Keratinocyte (primary cell): ENCODE measurements around the gene SLC1A5. TPM values are rescaled to one million over a fixed set of nuclear protein-coding genes. Genes with fewer than 3 reads are reported as not detected.
"Not testable (repeated sequence)": the region's sequence is repeated elsewhere in the genome, so short reads cannot be mapped to it uniquely, and the experiment has no call there.

Experiments
- DNase-seq: peaks from one replicate; pipeline ENCODE4 v3.0.0-alpha.2; 2011; ENCODE audit warnings: low read depth, missing footprints, low spot score
- FAIRE-seq: peaks from 2 replicates; lab custom pipeline; 2011; peaks lifted over from hg19 to GRCh38; lab: Jason Lieb, UNC
- H2AFZ ChIP-seq: 2 replicates; pipeline ENCODE4 v1.6.0; 2012; ENCODE audit warnings: low read length, control low read depth, inconsistent platforms; ENCODE audit not compliant: control insufficient read depth
- H3K27ac ChIP-seq: 2 replicates; pipeline ENCODE4 v1.5.1; 2011; ENCODE audit warnings: low read length; ENCODE audit not compliant: control insufficient read depth, insufficient read depth
- H3K27me3 ChIP-seq: 3 replicates; pipeline ENCODE4 v1.6.0; 2011; ENCODE audit warnings: low read length; ENCODE audit not compliant: control insufficient read depth, insufficient read depth; ENCODE audit errors: extremely low read depth
- H3K36me3 ChIP-seq, 2 experiments: 2 replicates in 1 of 2; 3 replicates in 1 of 2; pipeline ENCODE4 v1.5.1; 2011; ENCODE audit warnings: low read length in 2 of 2, mild to moderate bottlenecking in 1 of 2; ENCODE audit not compliant: control insufficient read depth in 2 of 2, insufficient read depth in 2 of 2; ENCODE audit errors: extremely low read depth in 1 of 2
- H3K4me1 ChIP-seq: 3 replicates; pipeline ENCODE4 v1.5.1; 2011; ENCODE audit warnings: low read length; ENCODE audit not compliant: control insufficient read depth, insufficient read depth; ENCODE audit errors: extremely low read depth
- H3K4me2 ChIP-seq: 3 replicates; pipeline ENCODE4 v1.6.0; 2011; ENCODE audit warnings: low read depth, low read length; ENCODE audit not compliant: control insufficient read depth, insufficient read depth; ENCODE audit errors: extremely low read depth
- H3K4me3 ChIP-seq, 3 experiments: fragments of 200-600 bp in 1 of 3; sonication (generic) in 1 of 3; 2 replicates in 2 of 3; 3 replicates in 1 of 3; pipeline ENCODE4 v1.5.1; 2011 to 2016; ENCODE audit warnings: low read length in 3 of 3, mild to moderate bottlenecking in 3 of 3, control low read depth in 2 of 3, inconsistent platforms in 1 of 3, low read depth in 1 of 3, mixed read lengths in 1 of 3, mixed run types in 1 of 3, moderate library complexity in 1 of 3; ENCODE audit not compliant: control insufficient read depth in 2 of 3, insufficient read depth in 2 of 3; ENCODE audit errors: extremely low read depth in 1 of 3
- H3K79me2 ChIP-seq: 2 replicates; pipeline ENCODE4 v1.6.0; 2012; ENCODE audit warnings: low read length; ENCODE audit not compliant: control insufficient read depth, insufficient read depth
- H3K9ac ChIP-seq: 3 replicates; pipeline ENCODE4 v1.6.0; 2011; ENCODE audit warnings: low read length; ENCODE audit not compliant: control insufficient read depth, insufficient read depth; ENCODE audit errors: extremely low read depth
- H3K9me1 ChIP-seq: 3 replicates; pipeline ENCODE4 v1.6.0; 2011; ENCODE audit warnings: low read length; ENCODE audit not compliant: control insufficient read depth, insufficient read depth; ENCODE audit errors: extremely low read depth
- H3K9me3 ChIP-seq: 2 replicates; pipeline ENCODE4 v1.5.1; 2012; ENCODE audit warnings: low read depth, low read length; ENCODE audit not compliant: control insufficient read depth
- H4K20me1 ChIP-seq: 3 replicates; pipeline ENCODE4 v1.6.0; 2011; ENCODE audit warnings: low read length; ENCODE audit not compliant: control insufficient read depth, insufficient read depth; ENCODE audit errors: extremely low read depth
- CTCF ChIP-seq, 3 experiments: IDR thresholded peaks in 1 of 3; conservative IDR thresholded peaks in 1 of 3; optimal IDR thresholded peaks in 1 of 3; 2 replicates in 2 of 3; 3 replicates in 1 of 3; pipeline versions ENCODE3 to v1.5.1; 2011; ENCODE audit warnings: low read length in 3 of 3, mild to moderate bottlenecking in 3 of 3, moderate library complexity in 2 of 3, control low read depth in 1 of 3, inconsistent platforms in 1 of 3; ENCODE audit not compliant: insufficient read depth in 2 of 3; ENCODE audit errors: extremely low read depth in 1 of 3
- EZH2 ChIP-seq: IDR thresholded peaks from one replicate; pipeline ENCODE4 v1.6.1; 2012; ENCODE audit warnings: inconsistent platforms, mild to moderate bottlenecking, low read length, moderate library complexity
- dilution Hi-C: fragments of 300-500 bp; cut with MboI; formaldehyde crosslinking; loops from one replicate; pipeline ENCODE4 v1.7.0; 2020; ENCODE audit warnings: low sequenced_read_pairs; ENCODE audit not compliant: extremely low pct_ligation_motif_present
- polyA plus RNA-seq, 5 experiments: library from polyadenylated mRNA; depleted of rRNA in 3 of 5; stranded (reverse) in 3 of 5; stranded (forward) in 1 of 5; unstranded in 1 of 5; fragments of >200 nt; gene quantifications; 1 replicate in 1 of 5; 2 replicates in 3 of 5; 3 replicates in 1 of 5; pipeline versions ENCODE4 v1.2.1 to v1.2.3, GENCODE V29; 2011 to 2012; ENCODE audit warnings: missing spikeins in 2 of 5, low read depth in 1 of 5, low replicate concordance in 1 of 5

SLC1A5 gene
- polyA plus RNA-seq, 1 donor (not counting 4 experiments of a cell fraction or from before 2014, with no cell fraction given): 90.4 TPM

GRCh38 chr19:46762245-46762890, 26.0 kb downstream of the SLC1A5 start:
- no peak for DNase-seq
- H4K20me1 ChIP-seq: no peaks in the 10 kb centered on the region
- no peaks in the 10 kb centered on the region for H3K9me1 ChIP-seq
- TF ChIP-seq CTCF (optimal IDR thresholded peaks at IDR 0.05 in 1 of 3, IDR thresholded peaks at IDR 0.05 in 1 of 3, conservative IDR thresholded peaks at IDR 0.05 in 1 of 3; ENCODE audit: extremely low read depth in 1 of 3, insufficient read depth in 2 of 3, low read length in 3 of 3) (no peak), EZH2 (no peak)
- peak overlapping the region in 2 of 3 experiments; percentile 32 to 49 for H3K4me3 ChIP-seq
- no peaks in the 10 kb centered on the region for H3K9me3 ChIP-seq
- peak; percentile 98 for FAIRE-seq
- no peaks in the 10 kb centered on the region for H3K27me3 ChIP-seq
- H3K79me2 ChIP-seq: no peaks in the 10 kb centered on the region
- peak overlapping the region; percentile 76 for H3K9ac ChIP-seq
- H3K36me3 ChIP-seq: no peaks in the 10 kb centered on the region
- dilution Hi-C loops: no loop called here
- H3K27ac ChIP-seq: peak overlapping the region; percentile 100
- H3K4me1 ChIP-seq: peaks cover 26% of the 10 kb centered on the region
- H2AFZ ChIP-seq: peak overlapping the region; percentile 93
- peak overlapping the region; percentile 98 for H3K4me2 ChIP-seq

- H3K36me3 ChIP-seq: peaks cover 4 to 5% of the 10 kb centered on the region in 2 experiments
- H3K79me2 ChIP-seq: no peaks in the 10 kb centered on the region
- H3K4me3 ChIP-seq: no peak overlapping the region
- H3K4me1 ChIP-seq: peaks cover 26% of the 10 kb centered on the region
- no peak overlapping the region for H3K9ac ChIP-seq
- no peaks in the 10 kb centered on the region for H3K9me3 ChIP-seq
- H3K4me2 ChIP-seq: no peak overlapping the region
- TF ChIP-seq CTCF (optimal IDR thresholded peaks at IDR 0.05 in 1 of 3, IDR thresholded peaks at IDR 0.05 in 1 of 3, conservative IDR thresholded peaks at IDR 0.05 in 1 of 3; ENCODE audit: extremely low read depth in 1 of 3, insufficient read depth in 2 of 3, low read length in 3 of 3) (no peak), EZH2 (no peak)
- peak overlapping the region; percentile 100 for H3K27ac ChIP-seq
- H2AFZ ChIP-seq: no peak overlapping the region
- H3K9me1 ChIP-seq: no peaks in the 10 kb centered on the region
- FAIRE-seq: no peak
- no peak for DNase-seq
- dilution Hi-C loops: no loop called here
- H4K20me1 ChIP-seq: no peaks in the 10 kb centered on the region
- no peaks in the 10 kb centered on the region for H3K27me3 ChIP-seq
Measured at GRCh38 chr19:46761418-46761831, 27.0 kb downstream of the SLC1A5 start.

GRCh38 chr19:46760897-46761296, 27.5 kb downstream of the SLC1A5 start:
- dilution Hi-C loops, H3K36me3 ChIP-seq, H3K9ac ChIP-seq, H3K79me2 ChIP-seq, FAIRE-seq, H2AFZ ChIP-seq, H3K9me1 ChIP-seq, H3K27me3 ChIP-seq, H3K4me2 ChIP-seq, DNase-seq, H3K9me3 ChIP-seq, H3K27ac ChIP-seq, H4K20me1 ChIP-seq, H3K4me3 ChIP-seq: not testable (repeated sequence)
- peaks cover 26% of the 10 kb centered on the region for H3K4me1 ChIP-seq
